ENCODE measurements around the gene MEI1. TPM values are rescaled to one million over a fixed set of nuclear protein-coding genes. Genes with fewer than 3 reads are reported as not detected.

MEI1 gene
- 0.98 and 3.5 TPM in 2 replicates for total RNA-seq

GRCh38 chr22:41699264-41700107, at the start of gene MEI1:
TSS of gene MEI1 (plus strand) at chr22:41699503. CDS start at chr22:41699539, 36 bp downstream.

GRCh38 chr22:41688365-41689211, 10.7 kb upstream of the MEI1 start, which contains the start of gene SNU13:
TSS of gene SNU13 (minus strand) at chr22:41688867. CDS start at chr22:41688796, 71 bp downstream.

GRCh38 chr22:41800348-41801146, 101.2 kb downstream of the MEI1 start, which contains the start of gene CCDC134:
TSS of gene CCDC134 (plus strand) at chr22:41800679. CDS start at chr22:41808891, 8,212 bp downstream.

GRCh38 chr22:41832553-41833368, 133.5 kb downstream of the MEI1 start, which contains the start of gene SREBF2:
TSS of gene SREBF2 (plus strand) at chr22:41833105. CDS start at chr22:41833271, 166 bp downstream.

Other genes with a start within 250 kb of the MEI1 start
- gene PHF5A, start 230.8 kb upstream of the MEI1 start, total RNA-seq = 62.3 and 70.6 TPM in 2 replicates
- 70.4 and 72.0 TPM in 2 replicates for gene ACO2, start 230.4 kb upstream of the MEI1 start, total RNA-seq
- 8.6 and 11.8 TPM in 2 replicates for gene POLR3H, start 155.0 kb upstream of the MEI1 start, total RNA-seq
- gene CSDC2, start 138.5 kb upstream of the MEI1 start, total RNA-seq = not detected in 2 replicates
- gene PMM1, start 109.7 kb upstream of the MEI1 start, total RNA-seq = 3.0 and 3.7 TPM in 2 replicates
- gene DESI1, start 78.5 kb upstream of the MEI1 start, total RNA-seq = 9.6 and 12.4 TPM in 2 replicates
- gene XRCC6, start 78.2 kb upstream of the MEI1 start, total RNA-seq = 291 and 343 TPM in 2 replicates
- 76.0 and 79.2 TPM in 2 replicates for gene SNU13, start 10.6 kb upstream of the MEI1 start, total RNA-seq
- 2.4 and 4.7 TPM in 2 replicates for gene CCDC134, start 101.2 kb downstream of the MEI1 start, total RNA-seq
- 31.3 and 42.9 TPM in 2 replicates for gene SREBF2, start 133.6 kb downstream of the MEI1 start, total RNA-seq
- gene SHISA8, start 215.6 kb downstream of the MEI1 start, total RNA-seq = not detected in 2 replicates
- gene TNFRSF13C, start 227.3 kb downstream of the MEI1 start, total RNA-seq = under 0.01 and 0.09 TPM in 2 replicates
- gene CENPM, start 247.6 kb downstream of the MEI1 start, total RNA-seq = 5.3 and 5.6 TPM in 2 replicates

Measured in dermis lymphatic vessel endothelial cell (primary cell).